ENCODE data around the gene PAGR1. TPM values are rescaled to one million over a fixed set of nuclear protein-coding genes. Genes with fewer than 3 reads are reported as not detected.

The PAGR1 gene
- total and polyA plus RNA-seq, 9 of the 15 experiments (the other 6 are each of a cell fraction or from before 2014, with no cell fraction given), result 1.4 to 58.2 (median 16.8) TPM

- TF ChIP-seq, protein P1, sequence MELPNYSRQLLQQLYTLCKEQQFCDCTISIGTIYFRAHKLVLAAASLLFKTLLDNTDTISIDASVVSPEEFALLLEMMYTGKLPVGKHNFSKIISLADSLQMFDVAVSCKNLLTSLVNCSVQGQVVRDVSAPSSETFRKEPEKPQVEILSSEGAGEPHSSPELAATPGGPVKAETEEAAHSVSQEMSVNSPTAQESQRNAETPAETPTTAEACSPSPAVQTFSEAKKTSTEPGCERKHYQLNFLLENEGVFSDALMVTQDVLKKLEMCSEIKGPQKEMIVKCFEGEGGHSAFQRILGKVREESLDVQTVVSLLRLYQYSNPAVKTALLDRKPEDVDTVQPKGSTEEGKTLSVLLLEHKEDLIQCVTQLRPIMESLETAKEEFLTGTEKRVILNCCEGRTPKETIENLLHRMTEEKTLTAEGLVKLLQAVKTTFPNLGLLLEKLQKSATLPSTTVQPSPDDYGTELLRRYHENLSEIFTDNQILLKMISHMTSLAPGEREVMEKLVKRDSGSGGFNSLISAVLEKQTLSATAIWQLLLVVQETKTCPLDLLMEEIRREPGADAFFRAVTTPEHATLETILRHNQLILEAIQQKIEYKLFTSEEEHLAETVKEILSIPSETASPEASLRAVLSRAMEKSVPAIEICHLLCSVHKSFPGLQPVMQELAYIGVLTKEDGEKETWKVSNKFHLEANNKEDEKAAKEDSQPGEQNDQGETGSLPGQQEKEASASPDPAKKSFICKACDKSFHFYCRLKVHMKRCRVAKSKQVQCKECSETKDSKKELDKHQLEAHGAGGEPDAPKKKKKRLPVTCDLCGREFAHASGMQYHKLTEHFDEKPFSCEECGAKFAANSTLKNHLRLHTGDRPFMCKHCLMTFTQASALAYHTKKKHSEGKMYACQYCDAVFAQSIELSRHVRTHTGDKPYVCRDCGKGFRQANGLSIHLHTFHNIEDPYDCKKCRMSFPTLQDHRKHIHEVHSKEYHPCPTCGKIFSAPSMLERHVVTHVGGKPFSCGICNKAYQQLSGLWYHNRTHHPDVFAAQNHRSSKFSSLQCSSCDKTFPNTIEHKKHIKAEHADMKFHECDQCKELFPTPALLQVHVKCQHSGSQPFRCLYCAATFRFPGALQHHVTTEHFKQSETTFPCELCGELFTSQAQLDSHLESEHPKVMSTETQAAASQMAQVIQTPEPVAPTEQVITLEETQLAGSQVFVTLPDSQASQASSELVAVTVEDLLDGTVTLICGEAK (IDR thresholded peaks at IDR 0.05), result no peak
- TF ChIP-seq, protein P1 (CRISPR knock-in tag; IDR thresholded peaks at IDR 0.05), result no peak
- TF ChIP-seq CBX1 (IDR thresholded peaks at IDR 0.05; ENCODE audit: low read depth) (0 out of 2 replicates have a peak, but pooled peaks have one; percentile 43), PTRF (tag; IDR thresholded peaks at IDR 0.05) (no peak), XRCC5 (IDR thresholded peaks at IDR 0.05; ENCODE audit: low read depth, low read length) (0 out of 2 replicates have a peak, but pooled peaks have one; percentile 39), STAG1 (CRISPR knock-in tag; IDR thresholded peaks at IDR 0.05; ENCODE audit: borderline replicate concordance) (peak; percentile 73; the same call in 1 of the 2 replicates), MTF1 (CRISPR knock-in tag; IDR thresholded peaks at IDR 0.05; ENCODE audit: borderline replicate concordance) (no peak), FIP1L1 (IDR thresholded peaks at IDR 0.05; ENCODE audit: low read depth, low read length, poor library complexity, severe bottlenecking) (no peak), ZBTB7A (IDR thresholded peaks at IDR 0.05; ENCODE audit: borderline replicate concordance, control insufficient read depth, low read depth, low read length) (0 out of 2 replicates have a peak, but pooled peaks have one; percentile 10), CBX3 (IDR thresholded peaks at IDR 0.05; ENCODE audit: borderline replicate concordance in 1 of 2, low read length in 2 of 2) (0 out of 3 replicates have a peak, but pooled peaks of 1 of the 2 experiments have one; percentile 16), SP1 (CRISPR knock-in tag; IDR thresholded peaks at IDR 0.05) (peak; percentile 24; the same call in 1 of the 2 replicates)
Measured at GRCh38 chr16:29848420-29849297, 32.7 kb downstream of the PAGR1 start (continued).

Measured in K562 (cell line).